H9 (cell line): ENCODE data around the gene SWT1. TPM values are rescaled to one million over a fixed set of nuclear protein-coding genes. Genes with fewer than 3 reads are reported as not detected.

Source experiments
- DNase-seq: peaks from one replicate; pipeline ENCODE4 v3.0.0-alpha.2; 2017
- H2AFZ ChIP-seq: one replicate; pipeline ENCODE4 v1.6.1; 2013; ENCODE audit warnings: mild to moderate bottlenecking, low read length, control low read depth, moderate library complexity
- H2AK5ac ChIP-seq: 2 replicates; pipeline ENCODE4 v1.6.1; 2013; ENCODE audit warnings: low read length, control low read depth, mixed read lengths; ENCODE audit not compliant: insufficient read length
- H2BK120ac ChIP-seq: one replicate; pipeline ENCODE4 v1.6.1; 2013; ENCODE audit warnings: low read depth, mild to moderate bottlenecking, low read length, control low read depth, inconsistent platforms; ENCODE audit not compliant: poor library complexity, severe bottlenecking
- H2BK12ac ChIP-seq: 2 replicates; pipeline ENCODE4 v1.6.1; 2013; ENCODE audit warnings: low read length, control low read depth, mixed read lengths, low read depth; ENCODE audit not compliant: insufficient read length
- H2BK15ac ChIP-seq: 2 replicates; pipeline ENCODE4 v1.6.1; 2013; ENCODE audit warnings: low read depth, low read length, control low read depth
- H2BK20ac ChIP-seq: one replicate; pipeline ENCODE4 v1.6.1; 2013; ENCODE audit warnings: low read depth, mild to moderate bottlenecking, low read length, control low read depth, inconsistent platforms; ENCODE audit not compliant: poor library complexity, severe bottlenecking
- H2BK5ac ChIP-seq: 2 replicates; pipeline ENCODE4 v1.6.1; 2013; ENCODE audit warnings: low read length, control low read depth, mixed read lengths; ENCODE audit not compliant: insufficient read length
- H3K14ac ChIP-seq: 2 replicates; pipeline ENCODE4 v1.6.1; 2013; ENCODE audit warnings: low read length, control low read depth; ENCODE audit not compliant: insufficient read depth
- H3K18ac ChIP-seq: 2 replicates; pipeline ENCODE4 v1.6.1; 2013; ENCODE audit warnings: low read depth, mild to moderate bottlenecking, mixed read lengths, low read length, control low read depth; ENCODE audit not compliant: insufficient read length
- H3K23ac ChIP-seq: 2 replicates; pipeline ENCODE4 v1.6.1; 2013; ENCODE audit warnings: low read length, control low read depth, mixed read lengths, low read depth; ENCODE audit not compliant: insufficient read length
- H3K23me2 ChIP-seq: 2 replicates; pipeline ENCODE4 v1.6.1; 2013; ENCODE audit warnings: low read depth, mild to moderate bottlenecking, mixed read lengths, low read length, control low read depth; ENCODE audit not compliant: insufficient read length, poor library complexity, severe bottlenecking
- H3K27ac ChIP-seq: 2 replicates; pipeline ENCODE4 v1.5.1; 2013; ENCODE audit warnings: low read length, control low read depth, mixed read lengths, low read depth; ENCODE audit not compliant: insufficient read length
- H3K27me3 ChIP-seq: 2 replicates; pipeline ENCODE4 v1.6.1; 2013; ENCODE audit warnings: low read length, control low read depth, inconsistent platforms; ENCODE audit not compliant: insufficient read depth
- H3K4ac ChIP-seq: 2 replicates; pipeline ENCODE4 v1.6.1; 2013; ENCODE audit warnings: low read depth, mild to moderate bottlenecking, control low read depth, inconsistent platforms, low read length, moderate library complexity
- H3K4me1 ChIP-seq: 2 replicates; pipeline ENCODE4 v1.6.1; 2013; ENCODE audit warnings: low read length, control low read depth, inconsistent platforms; ENCODE audit not compliant: insufficient read depth
- H3K4me2 ChIP-seq: 2 replicates; pipeline ENCODE4 v1.6.1; 2013; ENCODE audit warnings: low read length, control low read depth, mixed read lengths; ENCODE audit not compliant: insufficient read length, insufficient read depth
- H3K56ac ChIP-seq: 2 replicates; pipeline ENCODE4 v1.6.1; 2013; ENCODE audit warnings: low read depth, mild to moderate bottlenecking, mixed read lengths, low read length, control low read depth; ENCODE audit not compliant: insufficient read length
- H3K79me1 ChIP-seq: 2 replicates; pipeline ENCODE4 v1.6.1; 2013; ENCODE audit warnings: low read depth, mild to moderate bottlenecking, moderate library complexity, low read length, control low read depth, inconsistent platforms; ENCODE audit not compliant: insufficient read depth, poor library complexity, severe bottlenecking
- H3K79me2 ChIP-seq: 2 replicates; pipeline ENCODE4 v1.6.1; 2013; ENCODE audit warnings: low read length, control low read depth, inconsistent platforms; ENCODE audit not compliant: insufficient read depth
- H3K9ac ChIP-seq: 2 replicates; pipeline ENCODE4 v1.6.1; 2013; ENCODE audit warnings: low read length, control low read depth, mixed read lengths; ENCODE audit not compliant: insufficient read length; ENCODE audit errors: extremely low read depth
- H3K9me3 ChIP-seq: one replicate; pipeline ENCODE4 v1.6.1; 2013; ENCODE audit warnings: low read depth, low read length, inconsistent platforms; ENCODE audit not compliant: control insufficient read depth
- H3T11ph ChIP-seq: one replicate; pipeline ENCODE4 v1.6.1; 2013; ENCODE audit warnings: mild to moderate bottlenecking, low read length, control low read depth, inconsistent platforms
- H4K20me1 ChIP-seq: one replicate; pipeline ENCODE4 v1.6.1; 2013; ENCODE audit not compliant: control insufficient read depth, insufficient read length, insufficient read depth
- H4K5ac ChIP-seq: 2 replicates; pipeline ENCODE4 v1.6.1; 2013; ENCODE audit warnings: low read depth, mild to moderate bottlenecking, mixed read lengths, low read length, control low read depth; ENCODE audit not compliant: insufficient read length
- H4K8ac ChIP-seq: replicated peaks from 2 replicates; pipeline ENCODE4 v1.6.1; 2013; ENCODE audit warnings: low read length, control low read depth, mixed read lengths, low read depth; ENCODE audit not compliant: insufficient read length
- H4K91ac ChIP-seq: 2 replicates; pipeline ENCODE4 v1.6.1; 2013; ENCODE audit warnings: low read depth, mild to moderate bottlenecking, moderate library complexity, mixed read lengths, low read length, control low read depth; ENCODE audit not compliant: insufficient read length
- H3K27ac Mint-ChIP-seq, 3 experiments: 2 replicates in 2 of 3; 3 replicates in 1 of 3; pipeline ENCODE4 v1.8.0; 2020 to 2021; ENCODE audit warnings: mixed read lengths in 3 of 3, mild to moderate bottlenecking in 1 of 3, moderate library complexity in 1 of 3
- H3K27me3 Mint-ChIP-seq: 2 replicates; pipeline ENCODE4 v1.8.0; 2021; ENCODE audit warnings: low read depth, mild to moderate bottlenecking, moderate library complexity, mixed read lengths
- H3K36me3 Mint-ChIP-seq, 3 experiments: 2 replicates in 2 of 3; 3 replicates in 1 of 3; pipeline ENCODE4 v1.8.0; 2020 to 2021; ENCODE audit warnings: low read depth in 3 of 3, mixed read lengths in 3 of 3; ENCODE audit not compliant: insufficient read depth in 1 of 3
- H3K4me1 Mint-ChIP-seq, 2 experiments: 2 replicates each; pipeline ENCODE4 v1.8.0; 2020; ENCODE audit warnings: mixed read lengths in 2 of 2
- H3K4me3 Mint-ChIP-seq, 2 experiments: 2 replicates in 1 of 2; 3 replicates in 1 of 2; pipeline ENCODE4 v1.8.0; 2020 to 2021; ENCODE audit warnings: mild to moderate bottlenecking in 2 of 2, mixed read lengths in 2 of 2, moderate library complexity in 1 of 2
- H3K9me3 Mint-ChIP-seq, 2 experiments: 2 replicates in 1 of 2; 3 replicates in 1 of 2; pipeline ENCODE4 v1.8.0; 2020; ENCODE audit warnings: mild to moderate bottlenecking in 2 of 2, mixed read lengths in 2 of 2, moderate library complexity in 1 of 2
- total RNA-seq: library from RNA; stranded (reverse); gene quantifications from 2 replicates; pipeline ENCODE4 v1.2.1, GENCODE V29; 2021
- TF ChIP-seq, protein P1 (sequence below): fragments of 200-600 bp; sonication (generic); conservative IDR thresholded peaks from 3 replicates; pipeline ENCODE4 v1.8.0; 2021; ENCODE audit warnings: antibody characterized with exemption, mild to moderate bottlenecking

The SWT1 gene
- total RNA-seq, 1 experiment from 2014 or later, result 5.2 TPM

DNA sequence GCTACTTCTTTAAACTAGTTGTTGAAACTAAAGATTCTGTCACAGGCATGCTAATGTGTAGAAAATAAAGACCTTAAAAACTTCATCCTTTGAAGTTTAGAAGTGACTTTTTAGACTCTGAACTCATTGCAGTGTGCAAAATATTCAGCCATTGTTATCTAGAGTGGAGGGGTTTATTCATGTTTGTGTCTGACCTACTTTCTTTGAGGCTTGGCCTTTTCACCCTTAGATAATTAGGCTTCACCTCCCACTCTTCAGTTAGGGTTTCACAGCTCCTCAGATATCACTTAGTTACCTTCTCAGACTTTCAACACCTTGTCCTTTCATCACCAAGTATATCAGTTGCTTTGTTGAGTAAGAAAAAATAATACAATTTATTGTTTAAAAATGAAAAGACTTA lies 84.2 kb downstream of the SWT1 start:
- Histone ChIP-seq H3T11ph (no peak overlapping the region), H3K9ac (no peak overlapping the region), H3K79me1 (no peaks in the 10 kb centered on the region), H3K27ac (no peak overlapping the region), H3K4ac (no peak overlapping the region), H4K5ac (no peak overlapping the region), H3K23ac (no peak overlapping the region), H2BK120ac (no peak overlapping the region), H4K91ac (no peak overlapping the region), H3K18ac (no peak overlapping the region), H3K4me1 (no peaks in the 10 kb centered on the region), H3K4me2 (no peak overlapping the region), H3K27me3 (no peaks in the 10 kb centered on the region), H2AK5ac (no peak overlapping the region), H3K9me3 (no peaks in the 10 kb centered on the region), H2BK5ac (no peak overlapping the region), H3K56ac (no peak overlapping the region), H2BK12ac (no peak overlapping the region), H3K14ac (no peak overlapping the region), H2BK20ac (no peak overlapping the region), H2AFZ (no peak overlapping the region), H4K20me1 (no peaks in the 10 kb centered on the region), H3K23me2 (no peaks in the 10 kb centered on the region), H3K79me2 (no peaks in the 10 kb centered on the region), H4K8ac (no peak overlapping the region), H2BK15ac (no peak overlapping the region)
- no peak overlapping the region for H3K4me3 Mint-ChIP-seq
- no peak for DNase-seq
- peaks cover 1 to 7% of the 10 kb centered on the region in 2 experiments; a peak in 2 of 5 replicates for H3K9me3 Mint-ChIP-seq
- TF ChIP-seq, protein P1, sequence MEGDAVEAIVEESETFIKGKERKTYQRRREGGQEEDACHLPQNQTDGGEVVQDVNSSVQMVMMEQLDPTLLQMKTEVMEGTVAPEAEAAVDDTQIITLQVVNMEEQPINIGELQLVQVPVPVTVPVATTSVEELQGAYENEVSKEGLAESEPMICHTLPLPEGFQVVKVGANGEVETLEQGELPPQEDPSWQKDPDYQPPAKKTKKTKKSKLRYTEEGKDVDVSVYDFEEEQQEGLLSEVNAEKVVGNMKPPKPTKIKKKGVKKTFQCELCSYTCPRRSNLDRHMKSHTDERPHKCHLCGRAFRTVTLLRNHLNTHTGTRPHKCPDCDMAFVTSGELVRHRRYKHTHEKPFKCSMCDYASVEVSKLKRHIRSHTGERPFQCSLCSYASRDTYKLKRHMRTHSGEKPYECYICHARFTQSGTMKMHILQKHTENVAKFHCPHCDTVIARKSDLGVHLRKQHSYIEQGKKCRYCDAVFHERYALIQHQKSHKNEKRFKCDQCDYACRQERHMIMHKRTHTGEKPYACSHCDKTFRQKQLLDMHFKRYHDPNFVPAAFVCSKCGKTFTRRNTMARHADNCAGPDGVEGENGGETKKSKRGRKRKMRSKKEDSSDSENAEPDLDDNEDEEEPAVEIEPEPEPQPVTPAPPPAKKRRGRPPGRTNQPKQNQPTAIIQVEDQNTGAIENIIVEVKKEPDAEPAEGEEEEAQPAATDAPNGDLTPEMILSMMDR, result no peak
- no peaks in the 10 kb centered on the region for H3K4me1 Mint-ChIP-seq
- H3K27me3 Mint-ChIP-seq, result no peaks in the 10 kb centered on the region
- H3K36me3 Mint-ChIP-seq, result peaks cover 0 to 7% (median 1%) of the 10 kb centered on the region in 3 experiments; a peak in 2 of 7 replicates
- no peak overlapping the region for H3K27ac Mint-ChIP-seq
